ENCODE measurements around the gene PLCH1.
"Not testable (repeated sequence)": the region's sequence is repeated elsewhere in the genome, so short reads cannot be mapped to it uniquely, and the experiment has no call there.

Gene PLCH1

DNA sequence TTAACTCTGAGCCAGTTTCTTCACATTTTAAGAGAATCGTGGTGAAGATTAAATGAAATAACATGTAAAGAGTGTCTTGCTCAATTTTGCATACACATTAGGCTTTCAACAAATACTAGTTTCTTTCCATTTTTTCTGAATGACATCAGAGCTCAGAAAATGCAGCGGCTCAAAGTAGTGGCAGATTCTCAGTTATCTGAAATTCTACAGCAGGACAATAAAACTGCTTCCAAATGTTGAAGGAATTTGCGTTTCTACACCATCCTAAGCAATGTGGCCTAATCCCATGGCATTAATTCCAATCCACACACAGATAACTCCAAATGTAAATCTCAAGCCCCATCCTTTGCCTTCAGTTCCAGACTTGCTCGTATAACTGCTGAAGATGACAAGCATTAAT lies 115.8 kb downstream of the PLCH1 start:
- Histone ChIP-seq H3K4me3 (replicated peaks; ENCODE audit: insufficient read depth, low read length) (no peak overlapping the region), H3K27me3 (ENCODE audit: insufficient read depth, poor library complexity, severe bottlenecking) (no peaks in the 10 kb centered on the region), H3K27ac (replicated peaks) (no peak overlapping the region)
- DNase-seq (ENCODE audit: low read depth in 1 of 2, low spot score in 1 of 2): no peak
- TF ChIP-seq, protein P1, sequence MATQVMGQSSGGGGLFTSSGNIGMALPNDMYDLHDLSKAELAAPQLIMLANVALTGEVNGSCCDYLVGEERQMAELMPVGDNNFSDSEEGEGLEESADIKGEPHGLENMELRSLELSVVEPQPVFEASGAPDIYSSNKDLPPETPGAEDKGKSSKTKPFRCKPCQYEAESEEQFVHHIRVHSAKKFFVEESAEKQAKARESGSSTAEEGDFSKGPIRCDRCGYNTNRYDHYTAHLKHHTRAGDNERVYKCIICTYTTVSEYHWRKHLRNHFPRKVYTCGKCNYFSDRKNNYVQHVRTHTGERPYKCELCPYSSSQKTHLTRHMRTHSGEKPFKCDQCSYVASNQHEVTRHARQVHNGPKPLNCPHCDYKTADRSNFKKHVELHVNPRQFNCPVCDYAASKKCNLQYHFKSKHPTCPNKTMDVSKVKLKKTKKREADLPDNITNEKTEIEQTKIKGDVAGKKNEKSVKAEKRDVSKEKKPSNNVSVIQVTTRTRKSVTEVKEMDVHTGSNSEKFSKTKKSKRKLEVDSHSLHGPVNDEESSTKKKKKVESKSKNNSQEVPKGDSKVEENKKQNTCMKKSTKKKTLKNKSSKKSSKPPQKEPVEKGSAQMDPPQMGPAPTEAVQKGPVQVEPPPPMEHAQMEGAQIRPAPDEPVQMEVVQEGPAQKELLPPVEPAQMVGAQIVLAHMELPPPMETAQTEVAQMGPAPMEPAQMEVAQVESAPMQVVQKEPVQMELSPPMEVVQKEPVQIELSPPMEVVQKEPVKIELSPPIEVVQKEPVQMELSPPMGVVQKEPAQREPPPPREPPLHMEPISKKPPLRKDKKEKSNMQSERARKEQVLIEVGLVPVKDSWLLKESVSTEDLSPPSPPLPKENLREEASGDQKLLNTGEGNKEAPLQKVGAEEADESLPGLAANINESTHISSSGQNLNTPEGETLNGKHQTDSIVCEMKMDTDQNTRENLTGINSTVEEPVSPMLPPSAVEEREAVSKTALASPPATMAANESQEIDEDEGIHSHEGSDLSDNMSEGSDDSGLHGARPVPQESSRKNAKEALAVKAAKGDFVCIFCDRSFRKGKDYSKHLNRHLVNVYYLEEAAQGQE (IDR thresholded peaks at IDR 0.05; ENCODE audit: insufficient replicate concordance, low read depth): no peak
- TF ChIP-seq, protein P2, sequence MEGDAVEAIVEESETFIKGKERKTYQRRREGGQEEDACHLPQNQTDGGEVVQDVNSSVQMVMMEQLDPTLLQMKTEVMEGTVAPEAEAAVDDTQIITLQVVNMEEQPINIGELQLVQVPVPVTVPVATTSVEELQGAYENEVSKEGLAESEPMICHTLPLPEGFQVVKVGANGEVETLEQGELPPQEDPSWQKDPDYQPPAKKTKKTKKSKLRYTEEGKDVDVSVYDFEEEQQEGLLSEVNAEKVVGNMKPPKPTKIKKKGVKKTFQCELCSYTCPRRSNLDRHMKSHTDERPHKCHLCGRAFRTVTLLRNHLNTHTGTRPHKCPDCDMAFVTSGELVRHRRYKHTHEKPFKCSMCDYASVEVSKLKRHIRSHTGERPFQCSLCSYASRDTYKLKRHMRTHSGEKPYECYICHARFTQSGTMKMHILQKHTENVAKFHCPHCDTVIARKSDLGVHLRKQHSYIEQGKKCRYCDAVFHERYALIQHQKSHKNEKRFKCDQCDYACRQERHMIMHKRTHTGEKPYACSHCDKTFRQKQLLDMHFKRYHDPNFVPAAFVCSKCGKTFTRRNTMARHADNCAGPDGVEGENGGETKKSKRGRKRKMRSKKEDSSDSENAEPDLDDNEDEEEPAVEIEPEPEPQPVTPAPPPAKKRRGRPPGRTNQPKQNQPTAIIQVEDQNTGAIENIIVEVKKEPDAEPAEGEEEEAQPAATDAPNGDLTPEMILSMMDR (IDR thresholded peaks at IDR 0.05; ENCODE audit: insufficient read depth, low read length): no peak
- no peak for TF ChIP-seq SPI1 (IDR thresholded peaks at IDR 0.05; ENCODE audit: borderline replicate concordance, low read depth)
- no peak for TF ChIP-seq GABPA (IDR thresholded peaks at IDR 0.05; ENCODE audit: low read depth)
- TF ChIP-seq POLR2AphosphoS5 (IDR thresholded peaks at IDR 0.05; ENCODE audit: low read depth): no peak

DNA sequence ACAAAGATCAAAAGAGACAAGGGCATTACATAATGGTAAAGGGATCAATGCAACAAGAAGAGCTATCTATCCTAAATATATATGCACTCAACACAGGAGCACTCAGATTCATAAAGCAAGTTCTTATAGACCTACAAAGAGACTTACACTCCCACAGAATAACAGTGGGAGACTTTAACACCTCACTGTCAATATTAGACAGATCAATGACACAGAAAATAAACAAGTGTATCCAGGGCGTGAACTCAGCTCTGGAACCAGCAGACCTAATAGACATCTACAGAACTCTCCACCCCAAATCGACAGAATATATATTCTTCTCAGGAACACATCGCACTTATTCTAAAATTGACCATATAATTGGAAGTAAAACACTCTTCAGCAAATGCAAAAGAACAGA lies 122.2 kb downstream of the PLCH1 start:
- not testable (repeated sequence) for H3K4me3 ChIP-seq (replicated peaks; ENCODE audit: insufficient read depth, low read length); H3K27me3 ChIP-seq (ENCODE audit: insufficient read depth, poor library complexity, severe bottlenecking); DNase-seq (ENCODE audit: low read depth in 1 of 2, low spot score in 1 of 2); H3K27ac ChIP-seq (replicated peaks)

DNA sequence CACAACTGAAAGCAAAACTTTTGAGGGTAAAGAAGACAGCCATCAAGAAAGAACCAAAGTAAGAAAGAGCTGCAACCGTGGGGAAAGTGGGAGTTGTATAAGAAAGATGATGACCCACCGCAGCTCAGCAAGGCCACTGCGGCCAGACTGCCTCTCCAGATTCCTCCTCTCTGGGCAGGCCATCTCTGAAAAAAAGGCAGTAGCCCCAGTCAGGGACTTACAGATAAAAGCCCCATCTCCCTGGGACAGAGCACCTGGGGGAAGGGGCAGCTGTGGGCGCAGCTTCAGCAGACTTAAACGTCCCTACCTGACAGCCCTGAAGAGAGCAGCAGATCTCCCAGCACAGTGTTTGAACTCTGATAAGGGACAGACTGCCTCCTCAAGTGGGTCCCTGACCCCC lies 124.3 kb downstream of the PLCH1 start:
- DNase-seq (ENCODE audit: low read depth in 1 of 2, low spot score in 1 of 2); H3K27ac ChIP-seq (replicated peaks); H3K27me3 ChIP-seq (ENCODE audit: insufficient read depth, poor library complexity, severe bottlenecking); H3K4me3 ChIP-seq (replicated peaks; ENCODE audit: insufficient read depth, low read length): not testable (repeated sequence)

DNA sequence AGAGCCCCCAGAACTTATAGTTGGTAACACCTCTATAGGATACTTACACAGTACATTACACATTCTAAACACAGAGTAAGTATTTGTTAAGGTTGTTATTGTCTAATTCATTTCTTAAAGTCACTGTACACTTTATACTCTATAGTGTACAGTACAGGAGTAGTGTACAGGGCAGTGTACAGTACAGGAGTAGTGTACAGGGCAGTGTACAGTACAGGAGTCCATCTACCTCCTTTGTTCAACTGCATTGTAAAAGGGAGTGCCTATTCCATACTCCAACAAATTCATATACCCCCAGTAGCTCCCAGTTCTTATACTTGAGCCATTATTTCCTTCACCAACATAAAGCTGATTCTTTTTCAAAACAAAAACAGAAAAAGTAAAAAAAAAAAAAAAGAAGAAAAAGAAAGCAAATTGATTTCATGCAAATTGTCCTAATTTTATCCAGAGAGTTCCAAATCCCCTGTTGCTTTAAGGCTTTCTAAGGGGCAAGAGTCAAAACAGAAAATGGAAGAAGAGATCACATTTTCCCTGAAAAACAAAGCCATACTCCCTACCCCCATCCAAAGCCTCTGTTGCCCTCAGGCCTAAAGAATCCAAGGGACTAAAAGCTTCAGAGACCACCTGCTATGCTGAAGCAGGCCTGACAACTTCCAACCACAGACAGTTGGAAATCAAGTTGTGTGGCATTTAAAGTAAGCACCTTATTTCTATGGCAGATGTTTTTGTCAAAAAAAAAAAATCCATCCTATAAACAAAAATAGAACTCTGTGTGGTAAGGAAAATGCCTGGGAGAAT lies 125.6 kb downstream of the PLCH1 start:
- no peak overlapping the region for H3K4me3 ChIP-seq (replicated peaks; ENCODE audit: insufficient read depth, low read length)
- no peak overlapping the region for H3K27ac ChIP-seq (replicated peaks)
- no peaks in the 10 kb centered on the region for H3K27me3 ChIP-seq (ENCODE audit: insufficient read depth, poor library complexity, severe bottlenecking)
- DNase-seq (ENCODE audit: low read depth in 1 of 2, low spot score in 1 of 2): no peak
- TF ChIP-seq, protein P1 (IDR thresholded peaks at IDR 0.05; ENCODE audit: insufficient replicate concordance, low read depth): no peak
- TF ChIP-seq GABPA (IDR thresholded peaks at IDR 0.05; ENCODE audit: low read depth): no peak
- TF ChIP-seq POLR2AphosphoS5 (IDR thresholded peaks at IDR 0.05; ENCODE audit: low read depth): no peak
- TF ChIP-seq, protein P2 (IDR thresholded peaks at IDR 0.05; ENCODE audit: insufficient read depth, low read length): no peak
- no peak for TF ChIP-seq SPI1 (IDR thresholded peaks at IDR 0.05; ENCODE audit: borderline replicate concordance, low read depth)

DNA sequence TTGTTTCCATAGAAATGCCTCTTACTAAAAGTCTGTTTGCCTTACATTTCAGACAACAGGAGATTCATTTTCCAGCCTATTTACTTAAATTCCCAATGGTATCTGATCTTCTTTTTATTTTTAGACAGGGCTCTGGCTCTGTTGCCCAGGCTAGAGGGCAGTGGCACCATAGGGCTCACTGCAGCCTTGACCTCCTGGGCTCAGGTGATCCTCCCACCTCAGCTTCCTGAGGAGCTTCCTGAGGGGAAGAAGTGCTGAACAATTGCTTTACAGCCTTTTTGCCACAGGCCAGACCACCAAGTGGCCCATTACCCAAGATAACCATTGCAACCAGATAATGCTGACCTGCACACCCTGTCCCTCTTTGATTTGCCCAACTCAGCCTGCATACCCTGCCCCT lies 126.3 kb downstream of the PLCH1 start:
- no peak overlapping the region for H3K4me3 ChIP-seq (replicated peaks; ENCODE audit: insufficient read depth, low read length)
- H3K27me3 ChIP-seq (ENCODE audit: insufficient read depth, poor library complexity, severe bottlenecking): no peaks in the 10 kb centered on the region
- DNase-seq (ENCODE audit: low read depth in 1 of 2, low spot score in 1 of 2): no peak
- TF ChIP-seq POLR2AphosphoS5 (IDR thresholded peaks at IDR 0.05; ENCODE audit: low read depth) (no peak), GABPA (IDR thresholded peaks at IDR 0.05; ENCODE audit: low read depth) (no peak), SPI1 (IDR thresholded peaks at IDR 0.05; ENCODE audit: borderline replicate concordance, low read depth) (no peak)
- TF ChIP-seq, protein P2 (IDR thresholded peaks at IDR 0.05; ENCODE audit: insufficient read depth, low read length): no peak
- TF ChIP-seq, protein P1 (IDR thresholded peaks at IDR 0.05; ENCODE audit: insufficient replicate concordance, low read depth): no peak
- H3K27ac ChIP-seq (replicated peaks): no peak overlapping the region

All from HL-60 (cell line).